M059J (cell line): Measurements from ENCODE around the gene ADORA2A. TPM values are rescaled to one million over a fixed set of nuclear protein-coding genes. Genes with fewer than 3 reads are reported as not detected.

Experiments
- DNase-seq: peaks from one replicate; pipeline ENCODE4 v3.0.0-alpha.2; 2012; ENCODE audit warnings: low read depth
- total RNA-seq: library from RNA; depleted of rRNA; stranded (reverse); fragments of >200 nt; shearing (Covaris generic); gene quantifications from 2 replicates; pipeline ENCODE4 v1.2.3, GENCODE V29; 2014; rRNA removed

Gene ADORA2A
- total RNA-seq: 2.7 and 5.2 TPM in 2 replicates

GRCh38 chr22:24427500-24428164 lies at the start of gene ADORA2A:
TSS of gene ADORA2A (plus strand) at chr22:24427599. CDS start at chr22:24433405, 5,806 bp downstream.
- no peak for DNase-seq

- no peak for DNase-seq
Observed at GRCh38 chr22:24379536-24379935, 47.9 kb upstream of the ADORA2A start.

- DNase-seq: no peak
Observed at GRCh38 chr22:24380220-24380904, 47.0 kb upstream of the ADORA2A start.

- no peak for DNase-seq
Observed at GRCh38 chr22:24380905-24381230, 46.5 kb upstream of the ADORA2A start.

DNA sequence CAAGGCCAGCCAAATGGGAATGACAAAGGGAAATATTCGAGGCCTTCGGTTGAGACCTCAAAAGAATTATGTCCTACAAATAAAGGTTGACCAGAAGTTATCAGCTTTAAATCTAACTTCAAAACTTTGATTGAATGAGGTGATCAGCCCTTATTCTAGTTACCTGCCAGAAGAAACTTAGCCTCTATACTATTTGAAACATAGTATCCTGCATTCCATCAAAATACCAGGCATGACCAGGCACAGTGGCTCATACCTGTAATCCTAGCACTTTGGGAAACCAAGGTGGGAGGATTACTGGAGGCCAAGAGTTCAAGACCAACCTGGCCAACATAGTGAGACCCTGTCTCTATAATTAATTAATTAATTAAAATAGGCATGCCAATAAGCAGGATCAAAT lies 44.3 kb upstream of the ADORA2A start:
- DNase-seq: no peak

DNA sequence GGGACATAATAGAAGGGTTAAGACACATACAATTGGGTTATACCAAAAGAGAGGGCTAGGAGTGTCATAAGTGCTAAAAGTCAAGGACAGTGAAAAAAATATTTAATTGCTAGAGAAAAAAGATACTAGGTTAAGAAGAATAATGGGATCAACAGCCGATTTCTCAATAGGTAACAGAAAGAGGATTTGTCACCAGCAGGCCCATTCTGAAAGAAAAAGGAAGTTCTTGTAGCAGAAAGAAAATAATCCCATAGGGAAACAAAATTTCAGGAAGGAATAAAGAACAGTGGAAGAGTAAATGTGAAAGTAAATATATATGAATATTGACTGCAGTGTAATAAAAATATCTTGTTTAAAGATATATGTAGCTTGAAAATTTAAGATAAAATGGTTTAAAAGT lies 43.3 kb upstream of the ADORA2A start:
- DNase-seq: no peak

DNA sequence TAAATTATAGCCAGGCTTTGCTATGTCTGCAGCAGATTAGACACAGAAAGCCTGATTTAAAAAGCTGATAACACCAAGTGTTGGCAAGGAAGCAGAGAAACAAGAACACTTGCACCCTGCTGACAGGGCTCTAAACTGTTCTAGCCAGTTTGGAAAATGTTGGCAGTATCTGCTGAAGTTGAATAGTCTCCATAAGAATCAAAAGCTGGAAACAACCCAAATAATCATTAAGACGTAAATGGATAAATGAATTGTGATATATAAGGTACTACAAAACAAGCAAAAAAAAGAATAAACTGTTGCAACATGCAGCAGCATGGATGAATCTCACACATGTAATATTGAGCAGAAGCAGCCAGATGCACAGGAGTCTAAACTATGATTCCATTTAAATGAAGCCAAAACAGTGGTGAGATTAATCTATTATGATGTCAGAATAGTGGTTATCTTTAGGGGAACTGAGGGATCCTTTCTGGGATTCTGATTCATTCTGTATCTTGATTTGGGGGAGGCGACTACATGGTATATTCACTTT lies 40.4 kb upstream of the ADORA2A start:
- no peak for DNase-seq

DNA sequence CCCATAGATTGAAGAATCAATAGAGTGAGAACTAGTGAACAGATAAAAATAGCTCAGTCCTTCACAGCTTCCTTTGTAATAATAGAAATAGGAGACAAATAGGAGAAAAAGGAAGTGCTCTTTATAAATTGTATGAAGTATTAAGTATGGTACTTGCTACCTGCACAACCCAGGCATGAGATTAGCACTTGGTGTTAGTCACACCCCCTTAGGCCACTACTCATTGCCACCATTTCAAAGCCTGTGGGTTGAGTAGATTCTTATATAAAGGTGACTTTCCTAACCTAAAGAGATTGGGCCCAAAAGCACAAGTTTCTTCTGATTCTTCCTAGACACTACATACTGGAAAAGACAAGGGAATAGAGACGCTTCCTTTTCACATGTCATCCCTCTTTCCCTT lies 37.7 kb upstream of the ADORA2A start:
- DNase-seq: peak; percentile 24

DNA sequence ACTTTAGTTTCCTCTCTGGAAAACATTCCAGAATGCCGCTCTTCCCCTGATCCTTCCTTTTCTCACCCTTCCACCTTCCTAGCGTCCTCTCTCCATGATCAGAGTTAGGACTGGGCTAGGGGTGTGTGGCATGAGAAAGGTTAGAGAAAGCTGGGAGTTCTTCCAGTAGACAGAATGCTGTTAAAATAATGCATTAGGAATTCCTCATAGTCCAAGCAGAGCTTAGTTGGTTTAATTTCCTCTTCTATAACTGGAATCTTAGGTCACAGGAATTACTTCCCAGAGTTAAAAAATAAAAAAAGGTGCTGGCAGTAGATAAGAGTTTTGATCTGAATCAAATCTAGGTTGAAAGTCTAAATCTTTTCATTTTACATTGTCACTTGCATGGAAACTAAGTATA lies 37.2 kb upstream of the ADORA2A start:
- no peak for DNase-seq

DNA sequence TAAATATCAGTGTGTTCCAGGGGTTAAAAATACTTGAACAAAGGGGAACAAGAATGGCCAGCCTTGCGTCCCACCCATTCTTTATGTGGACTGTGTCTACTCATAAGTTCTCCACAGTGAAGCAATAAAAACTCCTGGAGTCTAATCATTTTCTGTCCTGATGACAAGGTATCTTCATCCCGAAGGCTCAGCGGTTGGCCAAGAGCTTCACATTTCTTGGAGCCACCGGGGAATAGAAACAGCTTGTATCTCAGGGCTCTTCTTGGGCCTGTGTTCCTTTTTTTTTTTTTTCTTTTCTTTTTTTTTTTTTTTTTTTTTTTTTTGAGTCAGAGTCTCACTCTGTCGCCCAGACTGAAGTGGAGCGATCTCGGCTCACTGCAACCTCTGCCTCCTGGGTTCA lies 36.8 kb upstream of the ADORA2A start:
- no peak for DNase-seq

DNA sequence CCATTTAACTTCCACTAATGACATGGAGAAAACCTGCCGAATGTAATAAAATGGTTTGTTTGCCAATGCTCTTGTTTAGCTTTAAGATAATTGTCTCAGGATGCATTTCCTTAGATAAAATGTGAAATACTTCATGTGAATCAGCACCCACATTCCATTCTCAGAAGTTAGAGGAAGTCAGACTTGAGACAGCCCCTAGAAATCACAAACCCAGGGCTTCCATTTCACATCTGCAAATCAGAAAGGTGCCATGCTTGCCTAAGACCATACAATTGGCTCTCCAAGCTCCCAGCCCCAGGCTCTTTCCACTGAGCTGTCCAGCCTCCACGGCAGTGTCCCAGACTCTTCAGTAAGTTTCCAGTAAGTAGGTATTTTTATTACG lies 35.6 kb upstream of the ADORA2A start:
- peak; percentile 63 for DNase-seq

- DNase-seq: peak; percentile 29
Observed at GRCh38 chr22:24392218-24392931, 35.0 kb upstream of the ADORA2A start.

GRCh38 chr22:24393012-24393559 lies 34.3 kb upstream of the ADORA2A start:
- DNase-seq: no peak

DNA sequence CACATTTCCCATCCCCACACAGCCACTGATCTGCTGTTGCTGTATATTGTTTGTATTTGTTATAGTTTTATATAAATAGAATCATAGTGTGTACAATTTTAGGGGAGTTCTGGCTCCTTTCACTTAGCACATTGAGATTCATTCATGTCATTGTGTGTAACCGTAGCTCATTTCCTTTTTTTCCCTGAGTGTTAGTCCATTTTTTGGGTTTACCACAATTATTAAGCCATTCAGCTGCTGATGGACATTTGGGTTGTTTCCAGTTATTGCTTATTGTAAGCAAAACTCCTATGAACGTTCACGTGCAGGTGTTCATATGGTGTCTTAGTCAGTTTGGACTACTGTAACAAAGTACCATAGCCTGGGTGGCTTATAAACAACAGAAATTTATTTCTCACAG lies 33.6 kb upstream of the ADORA2A start:
- DNase-seq: no peak

- DNase-seq: no peak
Observed at GRCh38 chr22:24394254-24394653, 33.1 kb upstream of the ADORA2A start.

DNA sequence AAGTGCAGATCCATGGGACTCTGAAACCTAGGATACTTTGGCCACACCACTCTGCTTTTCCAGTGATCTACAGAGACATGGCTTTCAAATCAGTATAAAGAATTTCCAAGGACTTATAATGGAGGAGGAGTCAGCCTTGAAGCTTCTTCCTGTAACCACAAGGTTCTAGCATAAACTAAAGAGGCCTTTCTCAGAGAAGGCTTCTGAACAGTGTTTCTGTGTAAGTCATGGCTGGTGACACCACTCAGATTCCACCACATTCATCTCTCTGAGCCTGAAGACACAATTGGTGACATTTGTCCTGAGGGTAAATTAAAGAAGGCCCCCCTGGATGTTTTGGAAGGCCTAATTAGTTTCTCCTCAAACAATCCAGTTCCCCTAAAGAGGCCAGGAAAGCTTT lies 29.0 kb upstream of the ADORA2A start:
- peak; percentile 45 for DNase-seq

DNA sequence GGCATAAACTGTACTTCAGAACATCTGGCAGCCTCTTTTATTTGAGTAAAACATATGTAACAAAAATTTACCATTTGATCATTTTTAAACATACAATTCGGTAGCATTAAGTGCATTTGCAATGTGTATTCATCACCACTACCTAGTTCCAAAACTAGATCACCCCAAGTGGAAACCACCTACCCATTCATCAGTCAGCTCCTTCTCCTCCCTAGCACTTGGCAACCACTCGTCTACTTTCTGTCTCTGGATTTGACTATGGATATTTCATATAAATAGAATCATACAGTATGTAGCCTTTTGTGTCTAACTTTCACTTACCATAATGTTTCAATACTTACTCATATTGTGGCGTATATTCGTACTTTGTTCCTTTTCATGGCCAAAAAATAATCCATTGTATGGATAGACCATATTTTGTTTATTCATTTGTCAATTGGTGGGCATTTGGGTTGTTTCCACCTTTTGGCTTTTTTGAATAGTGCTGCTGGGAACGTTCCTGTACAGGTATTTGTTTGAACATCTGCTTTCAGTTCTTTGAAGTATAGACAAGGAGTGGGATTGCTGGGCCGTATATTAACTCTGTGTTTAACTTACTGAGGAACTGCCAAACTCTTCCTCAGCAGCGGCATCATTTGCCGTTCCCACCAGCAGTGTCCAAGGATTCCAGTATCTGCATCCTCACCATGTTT lies 27.2 kb upstream of the ADORA2A start:
- DNase-seq: no peak

DNA sequence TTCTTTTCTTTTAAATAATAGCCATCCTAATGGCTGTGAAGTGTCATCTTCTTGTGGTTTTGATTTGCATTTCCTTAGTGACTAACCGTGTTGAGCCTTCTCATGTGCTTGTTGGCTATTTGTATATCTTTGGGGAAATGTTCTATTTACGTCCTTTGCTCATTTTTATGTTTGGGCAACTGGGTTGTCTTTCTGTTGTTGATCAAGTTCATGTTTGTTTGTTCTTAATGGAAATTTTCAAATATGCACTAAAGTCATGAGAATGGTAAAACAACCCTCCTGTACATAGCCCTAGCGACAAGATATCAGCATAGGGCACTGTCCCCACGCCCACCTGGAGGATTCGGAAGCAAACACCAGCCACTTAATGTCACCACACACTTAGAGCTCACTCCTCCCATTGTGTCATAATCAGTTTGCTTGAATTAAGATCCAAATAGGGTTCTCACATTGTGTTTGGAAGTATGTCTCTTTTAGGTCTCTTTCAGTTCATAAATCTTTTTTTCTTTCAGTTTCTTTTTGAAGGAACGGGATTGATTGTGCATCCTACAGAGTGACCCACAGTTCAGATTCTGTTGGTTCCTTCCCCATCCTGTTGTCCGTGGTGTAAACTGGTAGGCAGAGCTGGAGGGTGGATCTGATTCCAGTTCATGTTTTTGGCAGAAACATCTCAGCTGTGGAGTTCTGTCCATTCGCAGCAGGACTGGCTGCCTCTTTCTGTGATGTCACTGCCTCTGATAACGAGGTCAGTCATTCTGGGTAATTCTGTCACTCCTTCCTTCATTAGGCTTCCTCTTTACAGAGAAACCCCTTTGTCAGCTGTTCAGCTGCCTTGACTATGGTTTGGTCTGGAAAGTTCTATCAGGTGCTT lies 26.4 kb upstream of the ADORA2A start:
- peak; percentile 68 for DNase-seq

DNA sequence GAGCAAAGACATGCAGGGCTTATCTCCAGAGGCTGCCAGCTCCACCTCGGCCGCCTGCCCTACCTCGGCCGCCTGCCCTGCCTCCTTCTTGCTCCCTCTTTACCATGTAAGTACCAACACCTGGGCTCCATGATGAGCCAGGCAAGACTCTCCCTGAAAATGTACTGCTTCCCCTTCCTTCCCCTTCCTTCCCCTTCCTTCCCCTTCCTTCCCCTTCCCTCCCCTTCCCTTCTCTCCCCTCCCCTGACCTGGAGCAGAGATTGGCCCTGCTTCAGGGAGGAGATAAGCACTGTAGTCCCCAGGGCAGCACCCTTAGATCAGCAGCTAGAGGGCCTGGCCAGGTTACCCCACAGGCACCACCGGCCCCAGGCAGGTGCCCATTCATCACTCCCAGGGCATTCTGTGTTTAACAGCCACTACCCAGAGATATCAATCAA lies 25.4 kb upstream of the ADORA2A start:
- DNase-seq: no peak

DNA sequence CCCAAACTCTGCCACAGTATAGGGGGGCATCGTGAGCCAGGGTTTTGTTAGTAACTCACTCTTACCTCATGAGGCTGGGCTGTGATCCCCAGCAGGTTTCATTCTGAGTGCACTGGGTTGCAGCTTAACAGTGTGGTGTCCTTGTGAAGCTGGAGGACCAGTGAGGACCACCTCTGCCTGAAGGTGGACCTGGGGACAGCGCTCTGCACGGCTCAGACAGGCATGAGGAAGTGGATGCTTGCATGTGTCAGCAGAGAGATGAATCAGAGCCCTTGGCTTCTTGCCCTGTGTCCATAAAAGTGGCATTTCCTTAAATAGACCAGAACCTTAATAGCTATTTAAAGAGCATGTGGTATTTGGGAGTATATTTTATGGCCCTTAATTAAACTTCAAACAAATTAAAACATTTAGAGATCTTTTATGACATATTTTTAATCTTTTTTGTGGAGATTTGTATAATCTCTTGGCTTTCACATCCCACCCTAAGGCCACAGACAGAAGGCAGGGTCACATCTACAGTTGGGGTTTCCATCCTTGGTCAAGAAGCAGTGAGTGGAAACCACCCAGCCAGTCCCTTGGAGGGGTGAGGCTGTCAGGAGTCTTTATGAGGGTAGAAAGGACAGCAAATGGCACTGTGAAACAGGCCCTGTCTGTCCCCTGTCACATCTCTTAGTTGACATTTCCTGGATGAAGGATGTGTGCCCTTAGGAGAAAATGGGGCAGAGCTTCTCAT lies 24.8 kb upstream of the ADORA2A start:
- peak; percentile 95 for DNase-seq
